HL-60 (cell line): ENCODE data around the gene PLEKHA5.

Source experiments
- DNase-seq, 2 experiments: peaks; one replicate each; pipeline ENCODE4 v3.0.0-alpha.2; 2010 to 2020; ENCODE audit warnings: low read depth in 1 of 2, low spot score in 1 of 2
- H3K27ac ChIP-seq: fragments of 250-450 bp; sonication (Bioruptor Pico); replicated peaks from 2 replicates; pipeline ENCODE4 v1.5.1; 2020; ENCODE audit warnings: mild to moderate bottlenecking, moderate library complexity
- H3K27me3 ChIP-seq: fragments of 250-450 bp; sonication (Bioruptor Pico); 2 replicates; pipeline ENCODE4 v1.5.1; 2021; ENCODE audit warnings: mild to moderate bottlenecking, moderate library complexity; ENCODE audit not compliant: insufficient read depth, poor library complexity, severe bottlenecking
- H3K4me3 ChIP-seq: replicated peaks from 2 replicates; pipeline ENCODE4 v1.5.1; 2011; ENCODE audit warnings: mild to moderate bottlenecking, control low read depth, low read length; ENCODE audit not compliant: insufficient read depth
- GABPA ChIP-seq: IDR thresholded peaks from 2 replicates; pipeline ENCODE4 v1.6.1; 2012; ENCODE audit warnings: low read depth
- POLR2AphosphoS5 ChIP-seq: IDR thresholded peaks from 2 replicates; pipeline ENCODE4 v1.6.1; 2012; ENCODE audit warnings: low read depth
- SPI1 ChIP-seq: IDR thresholded peaks from 2 replicates; pipeline ENCODE4 v1.6.1; 2012; ENCODE audit warnings: low read depth, mild to moderate bottlenecking, borderline replicate concordance
- TF ChIP-seq, protein P1 (sequence below): IDR thresholded peaks from 2 replicates; pipeline ENCODE4 v1.6.1; 2012; ENCODE audit warnings: low read depth; ENCODE audit not compliant: insufficient replicate concordance
- TF ChIP-seq, protein P2 (sequence below): IDR thresholded peaks from one replicate; pipeline ENCODE4 v1.5.1; 2011; ENCODE audit warnings: low read length, control low read depth, inconsistent platforms; ENCODE audit not compliant: insufficient read depth

Gene PLEKHA5

DNA sequence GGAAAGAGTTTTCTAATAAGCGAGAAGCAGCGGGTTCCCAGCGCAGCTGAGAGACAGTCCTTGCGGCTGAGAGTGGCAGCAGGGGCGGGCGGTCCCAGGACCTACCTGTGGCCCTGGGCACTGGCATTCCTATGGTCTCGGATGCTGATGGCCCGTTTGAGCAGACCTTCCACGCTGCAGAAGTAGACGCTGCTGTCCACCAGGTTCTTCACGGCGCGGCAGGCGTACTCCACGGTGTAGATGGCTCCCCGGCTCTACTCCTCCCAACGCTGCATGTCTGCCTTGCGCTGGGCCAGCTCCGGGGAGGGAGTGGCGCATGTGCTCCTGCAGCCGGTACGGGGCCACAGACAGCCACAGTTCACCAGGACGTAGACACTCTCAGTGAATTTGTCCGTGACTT is 21.8 kb upstream of the PLEKHA5 start:
- no peak for TF ChIP-seq GABPA
- TF ChIP-seq, protein P1, sequence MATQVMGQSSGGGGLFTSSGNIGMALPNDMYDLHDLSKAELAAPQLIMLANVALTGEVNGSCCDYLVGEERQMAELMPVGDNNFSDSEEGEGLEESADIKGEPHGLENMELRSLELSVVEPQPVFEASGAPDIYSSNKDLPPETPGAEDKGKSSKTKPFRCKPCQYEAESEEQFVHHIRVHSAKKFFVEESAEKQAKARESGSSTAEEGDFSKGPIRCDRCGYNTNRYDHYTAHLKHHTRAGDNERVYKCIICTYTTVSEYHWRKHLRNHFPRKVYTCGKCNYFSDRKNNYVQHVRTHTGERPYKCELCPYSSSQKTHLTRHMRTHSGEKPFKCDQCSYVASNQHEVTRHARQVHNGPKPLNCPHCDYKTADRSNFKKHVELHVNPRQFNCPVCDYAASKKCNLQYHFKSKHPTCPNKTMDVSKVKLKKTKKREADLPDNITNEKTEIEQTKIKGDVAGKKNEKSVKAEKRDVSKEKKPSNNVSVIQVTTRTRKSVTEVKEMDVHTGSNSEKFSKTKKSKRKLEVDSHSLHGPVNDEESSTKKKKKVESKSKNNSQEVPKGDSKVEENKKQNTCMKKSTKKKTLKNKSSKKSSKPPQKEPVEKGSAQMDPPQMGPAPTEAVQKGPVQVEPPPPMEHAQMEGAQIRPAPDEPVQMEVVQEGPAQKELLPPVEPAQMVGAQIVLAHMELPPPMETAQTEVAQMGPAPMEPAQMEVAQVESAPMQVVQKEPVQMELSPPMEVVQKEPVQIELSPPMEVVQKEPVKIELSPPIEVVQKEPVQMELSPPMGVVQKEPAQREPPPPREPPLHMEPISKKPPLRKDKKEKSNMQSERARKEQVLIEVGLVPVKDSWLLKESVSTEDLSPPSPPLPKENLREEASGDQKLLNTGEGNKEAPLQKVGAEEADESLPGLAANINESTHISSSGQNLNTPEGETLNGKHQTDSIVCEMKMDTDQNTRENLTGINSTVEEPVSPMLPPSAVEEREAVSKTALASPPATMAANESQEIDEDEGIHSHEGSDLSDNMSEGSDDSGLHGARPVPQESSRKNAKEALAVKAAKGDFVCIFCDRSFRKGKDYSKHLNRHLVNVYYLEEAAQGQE: no peak
- TF ChIP-seq SPI1: no peak
- TF ChIP-seq, protein P2, sequence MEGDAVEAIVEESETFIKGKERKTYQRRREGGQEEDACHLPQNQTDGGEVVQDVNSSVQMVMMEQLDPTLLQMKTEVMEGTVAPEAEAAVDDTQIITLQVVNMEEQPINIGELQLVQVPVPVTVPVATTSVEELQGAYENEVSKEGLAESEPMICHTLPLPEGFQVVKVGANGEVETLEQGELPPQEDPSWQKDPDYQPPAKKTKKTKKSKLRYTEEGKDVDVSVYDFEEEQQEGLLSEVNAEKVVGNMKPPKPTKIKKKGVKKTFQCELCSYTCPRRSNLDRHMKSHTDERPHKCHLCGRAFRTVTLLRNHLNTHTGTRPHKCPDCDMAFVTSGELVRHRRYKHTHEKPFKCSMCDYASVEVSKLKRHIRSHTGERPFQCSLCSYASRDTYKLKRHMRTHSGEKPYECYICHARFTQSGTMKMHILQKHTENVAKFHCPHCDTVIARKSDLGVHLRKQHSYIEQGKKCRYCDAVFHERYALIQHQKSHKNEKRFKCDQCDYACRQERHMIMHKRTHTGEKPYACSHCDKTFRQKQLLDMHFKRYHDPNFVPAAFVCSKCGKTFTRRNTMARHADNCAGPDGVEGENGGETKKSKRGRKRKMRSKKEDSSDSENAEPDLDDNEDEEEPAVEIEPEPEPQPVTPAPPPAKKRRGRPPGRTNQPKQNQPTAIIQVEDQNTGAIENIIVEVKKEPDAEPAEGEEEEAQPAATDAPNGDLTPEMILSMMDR: no peak
- no peak for TF ChIP-seq POLR2AphosphoS5
- DNase-seq: no peak
- Histone ChIP-seq H3K4me3 (no peak overlapping the region), H3K27me3 (no peaks in the 10 kb centered on the region), H3K27ac (no peak overlapping the region)

DNA sequence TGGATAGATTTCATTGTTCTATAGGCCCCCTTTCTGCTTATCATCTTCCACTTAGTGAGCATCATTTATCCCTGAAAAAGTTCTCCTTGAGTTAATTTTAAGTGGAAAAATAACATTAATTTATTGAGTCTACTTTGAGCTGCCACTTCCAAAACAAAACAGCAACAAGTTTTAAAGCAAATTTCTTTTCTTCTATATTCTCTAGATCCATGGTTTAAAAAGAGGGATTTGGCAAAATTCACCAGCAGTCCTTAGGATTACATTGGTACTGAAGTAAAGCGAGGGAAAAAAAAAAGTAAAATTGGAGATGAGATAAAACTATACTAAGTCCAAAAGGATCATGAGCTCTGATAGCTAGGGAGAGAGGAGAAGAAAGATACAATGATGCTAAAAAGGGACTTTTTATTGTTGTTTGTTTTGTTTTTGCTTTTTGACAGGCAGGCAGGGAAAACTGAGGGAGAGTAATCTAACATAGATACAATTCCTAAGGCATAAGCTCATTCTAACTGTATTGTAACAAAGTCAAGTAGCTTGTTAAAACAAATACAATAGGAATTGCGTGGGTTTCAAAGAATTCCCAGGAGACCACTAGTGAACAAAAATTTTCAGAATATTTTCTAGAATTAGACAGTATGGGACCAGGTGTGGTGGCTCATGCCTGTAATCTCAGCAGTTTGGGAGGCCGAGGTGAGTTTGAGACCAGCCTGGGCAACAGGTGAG is 19.2 kb upstream of the PLEKHA5 start:
- H3K4me3 ChIP-seq: no peak overlapping the region
- H3K27ac ChIP-seq: no peak overlapping the region
- DNase-seq: no peak
- TF ChIP-seq, protein P1: no peak
- no peaks in the 10 kb centered on the region for H3K27me3 ChIP-seq

DNA sequence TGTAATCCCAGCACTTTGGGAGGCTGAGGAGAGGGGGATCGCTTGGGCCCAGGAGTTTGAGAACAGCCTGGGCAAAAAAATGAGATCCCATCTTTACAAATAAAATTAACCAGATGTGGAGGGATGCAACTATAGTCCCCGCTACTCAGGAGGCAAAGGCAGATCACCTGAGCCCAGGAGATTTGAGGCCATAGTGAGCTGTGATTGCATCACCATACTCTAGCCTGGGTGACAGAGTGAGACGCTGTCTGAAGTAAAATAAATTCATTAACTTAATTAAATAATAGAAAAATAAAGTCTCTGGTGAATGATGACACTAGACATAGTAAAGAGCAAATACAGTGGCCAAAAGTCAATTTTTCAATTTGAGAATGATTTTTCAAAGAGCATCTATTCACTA is 16.1 kb upstream of the PLEKHA5 start:
- TF ChIP-seq POLR2AphosphoS5 (no peak), GABPA (no peak), SPI1 (no peak)
- TF ChIP-seq, protein P2: no peak
- TF ChIP-seq, protein P1: no peak
- Histone ChIP-seq H3K27ac (no peak overlapping the region), H3K4me3 (no peak overlapping the region), H3K27me3 (no peaks in the 10 kb centered on the region)
- no peak for DNase-seq
